ENCODE data around the gene CDYL. TPM values are rescaled to one million over a fixed set of nuclear protein-coding genes. Genes with fewer than 3 reads are reported as not detected.

CDYL gene
- total and polyA plus RNA-seq, 8 donors = 26.9 to 32.3 (median 29.1) TPM

DNA sequence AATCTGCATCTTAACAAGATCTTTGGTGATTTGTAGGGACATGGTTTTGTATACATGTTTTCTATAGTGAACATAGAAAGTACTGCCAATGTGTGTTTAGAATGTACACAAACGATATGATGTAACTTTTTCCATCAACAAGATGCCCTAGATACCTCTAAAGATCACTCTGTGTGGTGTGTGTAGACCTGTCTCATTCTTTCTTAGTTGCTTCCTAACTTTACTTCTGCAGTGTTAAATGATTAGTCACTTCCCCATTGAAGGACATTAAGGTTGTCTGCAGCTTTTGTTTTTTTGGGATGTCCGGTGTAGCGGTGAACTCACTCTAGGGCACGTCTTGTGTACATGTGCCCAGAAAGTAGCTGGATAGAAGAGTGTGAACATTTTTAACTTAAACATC is 35.9 kb downstream of the CDYL start:
- TF ChIP-seq, protein P1, sequence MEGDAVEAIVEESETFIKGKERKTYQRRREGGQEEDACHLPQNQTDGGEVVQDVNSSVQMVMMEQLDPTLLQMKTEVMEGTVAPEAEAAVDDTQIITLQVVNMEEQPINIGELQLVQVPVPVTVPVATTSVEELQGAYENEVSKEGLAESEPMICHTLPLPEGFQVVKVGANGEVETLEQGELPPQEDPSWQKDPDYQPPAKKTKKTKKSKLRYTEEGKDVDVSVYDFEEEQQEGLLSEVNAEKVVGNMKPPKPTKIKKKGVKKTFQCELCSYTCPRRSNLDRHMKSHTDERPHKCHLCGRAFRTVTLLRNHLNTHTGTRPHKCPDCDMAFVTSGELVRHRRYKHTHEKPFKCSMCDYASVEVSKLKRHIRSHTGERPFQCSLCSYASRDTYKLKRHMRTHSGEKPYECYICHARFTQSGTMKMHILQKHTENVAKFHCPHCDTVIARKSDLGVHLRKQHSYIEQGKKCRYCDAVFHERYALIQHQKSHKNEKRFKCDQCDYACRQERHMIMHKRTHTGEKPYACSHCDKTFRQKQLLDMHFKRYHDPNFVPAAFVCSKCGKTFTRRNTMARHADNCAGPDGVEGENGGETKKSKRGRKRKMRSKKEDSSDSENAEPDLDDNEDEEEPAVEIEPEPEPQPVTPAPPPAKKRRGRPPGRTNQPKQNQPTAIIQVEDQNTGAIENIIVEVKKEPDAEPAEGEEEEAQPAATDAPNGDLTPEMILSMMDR (IDR thresholded peaks at IDR 0.05) = no peak
- intact Hi-C loops (cut with DNase I) = no loop called here
- Histone ChIP-seq H3K27me3 (no peaks in the 10 kb centered on the region), H3K36me3 (no peaks in the 10 kb centered on the region), H3K4me1 (peaks cover 0 to 17% of the 10 kb centered on the region in 2 donors), H3K9me3 (no peaks in the 10 kb centered on the region), H3K4me3 (no peak overlapping the region), H3K27ac (no peak overlapping the region)
- no peak for DNase-seq
- peak; percentile 24 for ATAC-seq

DNA sequence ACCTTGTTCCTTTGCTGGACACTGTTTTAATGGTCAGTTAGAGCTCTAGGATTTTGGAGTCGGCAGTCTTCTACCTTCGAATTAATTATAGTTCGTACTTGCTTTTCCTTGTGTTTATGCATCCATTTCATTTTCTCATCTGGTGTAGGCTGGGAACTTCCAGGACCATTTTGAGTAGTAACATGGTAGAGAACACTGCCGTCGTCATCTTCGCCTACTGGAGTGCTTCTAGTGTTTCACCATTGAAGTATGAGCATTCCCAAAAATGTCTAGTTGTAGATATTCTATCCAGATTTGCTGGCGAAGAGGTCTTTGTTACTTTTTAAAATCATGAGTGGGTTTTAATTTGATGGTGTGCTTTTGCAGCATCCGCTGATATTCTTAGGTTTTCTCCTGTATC is 36.9 kb downstream of the CDYL start:
- TF ChIP-seq, protein P1 (IDR thresholded peaks at IDR 0.05) = no peak
- Histone ChIP-seq H3K4me1 (peaks cover 0 to 17% of the 10 kb centered on the region in 2 donors), H3K9me3 (no peaks in the 10 kb centered on the region), H3K27me3 (no peaks in the 10 kb centered on the region), H3K4me3 (no peak overlapping the region), H3K36me3 (no peaks in the 10 kb centered on the region), H3K27ac (no peak overlapping the region)
- intact Hi-C loops (cut with DNase I) = no loop called here
- no peak for DNase-seq
- ATAC-seq = no peak

DNA sequence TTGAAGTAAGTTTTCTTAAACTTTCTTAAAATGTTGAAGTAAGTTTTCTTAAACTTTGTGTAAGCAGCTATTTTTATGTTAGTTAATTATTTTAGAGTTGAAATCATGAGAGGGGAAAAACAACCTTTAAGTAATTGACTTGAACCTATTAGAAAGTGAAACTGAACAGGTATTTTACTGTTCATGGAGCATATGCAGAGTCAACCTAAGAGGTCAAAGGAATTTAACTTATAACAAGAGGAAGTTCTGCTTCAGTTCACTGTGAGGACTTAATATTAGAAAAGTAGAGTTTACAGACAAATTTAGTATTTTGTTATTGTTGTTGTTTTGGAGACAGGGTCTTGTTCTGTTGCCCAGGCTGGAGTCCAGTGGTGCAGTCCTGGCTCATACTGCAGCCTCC is 38.0 kb downstream of the CDYL start:
- Histone ChIP-seq H3K36me3 (no peaks in the 10 kb centered on the region), H3K4me3 (no peak overlapping the region), H3K27ac (no peak overlapping the region), H3K27me3 (no peaks in the 10 kb centered on the region), H3K9me3 (no peaks in the 10 kb centered on the region), H3K4me1 (peaks cover 0 to 17% of the 10 kb centered on the region in 2 donors)
- TF ChIP-seq, protein P1 (IDR thresholded peaks at IDR 0.05) = no peak
- DNase-seq (no peak), ATAC-seq (no peak)
- intact Hi-C loops (cut with DNase I) = no loop called here

DNA sequence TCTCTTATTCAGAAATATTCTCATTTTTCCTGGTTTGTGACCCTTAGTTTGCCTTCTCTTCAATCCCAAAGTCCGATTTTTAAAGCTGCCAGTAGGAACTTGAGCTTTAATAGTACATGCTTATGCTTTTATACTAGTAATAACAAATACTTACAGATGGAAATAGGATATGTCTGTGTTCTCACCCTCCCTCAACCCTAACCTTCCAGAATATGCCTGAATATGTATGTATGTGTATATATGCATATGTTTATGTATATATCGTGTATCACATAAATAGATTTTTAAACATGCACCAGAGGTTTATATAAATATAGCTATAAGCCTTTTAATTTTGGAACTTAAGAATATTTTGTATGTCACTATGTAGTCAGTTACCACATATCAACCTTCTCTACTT is 38.8 kb downstream of the CDYL start:
- no peak for ATAC-seq
- H3K4me1 ChIP-seq = peaks cover 0 to 17% of the 10 kb centered on the region in 2 donors

DNA sequence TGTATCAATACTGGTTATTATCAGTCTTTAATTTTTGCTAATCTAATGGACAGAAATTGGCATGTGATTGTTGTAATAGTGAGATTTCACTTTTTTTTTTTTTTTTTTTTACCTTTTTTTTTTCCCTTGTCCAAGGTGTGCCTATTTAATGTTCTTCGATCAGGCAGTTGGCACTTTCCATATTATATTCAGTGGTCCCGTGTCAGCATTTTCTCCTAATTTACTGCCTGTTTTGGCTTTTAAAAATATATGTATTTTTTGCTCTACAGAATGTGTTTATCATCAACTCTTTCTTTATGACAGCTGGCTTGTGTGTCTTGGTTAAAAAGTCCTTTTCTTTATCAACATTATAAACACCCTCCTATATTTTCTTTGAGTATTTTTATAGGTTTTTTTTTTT is 39.4 kb downstream of the CDYL start:
- H3K27me3 ChIP-seq = no peaks in the 10 kb centered on the region
- no peaks in the 10 kb centered on the region for H3K9me3 ChIP-seq
- H3K27ac ChIP-seq = no peak overlapping the region
- H3K4me1 ChIP-seq = peaks cover 0 to 17% of the 10 kb centered on the region in 2 donors
- H3K36me3 ChIP-seq = no peaks in the 10 kb centered on the region
- no peak overlapping the region for H3K4me3 ChIP-seq
- TF ChIP-seq, protein P1 (IDR thresholded peaks at IDR 0.05) = no peak
- ATAC-seq (no peak), DNase-seq (no peak)
- intact Hi-C loops (cut with DNase I) = no loop called here

More for the DNA sequence above, 38.8 kb downstream of the CDYL start:
- no peaks in the 10 kb centered on the region for H3K9me3 ChIP-seq
- no peaks in the 10 kb centered on the region for H3K36me3 ChIP-seq
- no peak overlapping the region for H3K27ac ChIP-seq
- no peaks in the 10 kb centered on the region for H3K27me3 ChIP-seq
- TF ChIP-seq, protein P1 (IDR thresholded peaks at IDR 0.05) = no peak
- intact Hi-C loops (cut with DNase I) = no loop called here
- no peak overlapping the region for H3K4me3 ChIP-seq
- no peak for DNase-seq

All from left lung (tissue), 10 donors.